ENCODE data around the gene NIN.
"Not testable (repeated sequence)": the region's sequence is repeated elsewhere in the genome, so short reads cannot be mapped to it uniquely, and the experiment has no call there.

- not testable (repeated sequence) for TF ChIP-seq CTCF (conservative IDR thresholded peaks at IDR 0.05); EZH2 (IDR thresholded peaks at IDR 0.05; ENCODE audit: low read depth)
These were observed 15.9 kb downstream of the NIN start for GRCh38 chr14:50815058-50815457.
